Adrenal gland (tissue), 12 donors: ENCODE results near the gene SLC28A1. TPM values are rescaled to one million over a fixed set of nuclear protein-coding genes. Genes with fewer than 3 reads are reported as not detected.

Experiments
- DNase-seq, 7 donors: peaks; one replicate each; pipeline ENCODE4 v3.0.0-alpha.2; 2019 to 2020
- H3K27ac ChIP-seq, 5 donors: fragments of 200-600 bp; sonication (generic) in 4 of 5; 1 replicate in 3 of 5; 2 replicates in 2 of 5; pipeline versions ENCODE4 v1.5.1 to v1.8.0; 2016 to 2020; ENCODE audit warnings: mild to moderate bottlenecking in 1 of 5
- H3K27me3 ChIP-seq: fragments of 200-600 bp; 2 replicates; pipeline ENCODE4 v1.8.0; 2021
- H3K36me3 ChIP-seq, 2 donors: fragments of 200-600 bp; replicated peaks in 1 of 2; 1 replicate in 1 of 2; 2 replicates in 1 of 2; pipeline versions ENCODE4 v1.5.1 to v1.8.0; 2018 to 2022
- H3K4me1 ChIP-seq, 2 donors: fragments of 200-600 bp; replicated peaks in 1 of 2; 1 replicate in 1 of 2; 2 replicates in 1 of 2; pipeline versions ENCODE4 v1.5.1 to v1.8.0; 2018 to 2021
- H3K4me3 ChIP-seq, 4 donors: fragments of 200-600 bp; sonication (generic) in 3 of 4; one replicate each; pipeline ENCODE4 v1.5.1; 2016 to 2018
- H3K9me3 ChIP-seq, 3 donors: fragments of 200-600 bp; sonication (generic) in 1 of 3; replicated peaks in 1 of 3; 1 replicate in 2 of 3; 2 replicates in 1 of 3; pipeline versions ENCODE4 v1.5.1 to v1.8.0; 2016 to 2021
- CTCF ChIP-seq, 6 experiments: fragments of 450-650 bp in 4 of 6; fragments of 200-600 bp in 2 of 6; sonication (generic) in 1 of 6; IDR thresholded peaks; 1 replicate in 5 of 6; 2 replicates in 1 of 6; pipeline versions ENCODE4 v1.5.1 to v1.8.0; 2016 to 2021; ENCODE audit warnings: antibody characterized with exemption in 6 of 6, mild to moderate bottlenecking in 2 of 6, moderate library complexity in 1 of 6
- POLR2A ChIP-seq, 2 donors: fragments of 450-650 bp; IDR thresholded peaks; one replicate each; pipeline ENCODE4 v1.6.1; 2017; ENCODE audit warnings: antibody characterized with exemption in 2 of 2, mild to moderate bottlenecking in 2 of 2, moderate library complexity in 1 of 2
- WGBS, 4 donors: extraction: QIAGEN DNeasy Blood & Tissue Kit in 2 of 4; methylation state at CpG; one replicate each; pipeline versions ENCODE4 v1.1.5 to v1.1.7; 2013 to 2017; 5-methylcytosine and 5-hydroxymethylcytosine counted together
- intact Hi-C, 2 donors: fragments of 100-400 bp; cut with DNase I; formaldehyde crosslinking; loops; one replicate each; pipeline versions ENCODE4 v1.14.1 to v1.15.0; 2022 to 2023
- polyA plus RNA-seq, 3 donors: library from polyadenylated mRNA; stranded (reverse); fragments of 200-250 nt in 2 of 3; fragments of 350-450 nt in 1 of 3; fragmentation: Illumina TruSeq in 1 of 3; extraction: RNeasy Lipid Tissue Mini Kit (QIAGEN cat#74804) in 1 of 3; gene quantifications; one replicate each; pipeline ENCODE4 v1.2.3, GENCODE V29; 2013 to 2014
- total RNA-seq, 9 donors: library from RNA; depleted of rRNA in 4 of 9; stranded (reverse); fragments of >200 nt in 4 of 9; fragments of 120-200 nt in 1 of 9; fragmentation: NEBNext Ultra II Directional in 1 of 9; extraction: Animal tissue kit (Norgen Biotek cat#: 25700) in 1 of 9; gene quantifications; one replicate each; pipeline versions ENCODE4 v1.1.0 to v1.2.4, GENCODE V29; 2013 to 2023
- donor health status: healthy with polysubstance abuse.
- donor health status: Bipolar disorder and iron deficiency.
- donor health status: DM: yes; HTN: yes; CAD: no.
- donor health status: DM: no; HTN: no; CAD: no.
- donor health status: DM: no; HTN: no; CAD: no.
- donor health status: DM: yes; HTN: yes; CAD: no.

SLC28A1 gene
- total and polyA plus RNA-seq, 12 donors, result 0.03 to 0.19 (median 0.11) TPM; not detected in 4

- Histone ChIP-seq H3K27me3 (no peaks in the 10 kb centered on the region), H3K4me3 (no peak overlapping the region), H3K4me1 (no peaks in the 10 kb centered on the region), H3K27ac (no peak overlapping the region), H3K36me3 (peaks cover 0 to 20% of the 10 kb centered on the region in 2 donors), H3K9me3 (no peaks in the 10 kb centered on the region)
- intact Hi-C loops, result no loop called here
- no peak for TF ChIP-seq POLR2A (IDR thresholded peaks at IDR 0.05)
- 90 to 96% (median 93%) methylated on average over 2 to 15 of the region's 15 CpGs; no CpG with 5 or more reads in 1 of the 4 donors for WGBS, 4 donors
- no peak for DNase-seq
These were observed 27.0 kb upstream of the SLC28A1 start for GRCh38 chr15:84857418-84858004.

- 82 to 87% (median 85%) methylated on average over 5 to 11 of the region's 11 CpGs for WGBS, 4 donors
- TF ChIP-seq CTCF (IDR thresholded peaks at IDR 0.05) (no peak), POLR2A (IDR thresholded peaks at IDR 0.05) (no peak)
- Histone ChIP-seq H3K27me3 (no peaks in the 10 kb centered on the region), H3K36me3 (peaks cover 0 to 20% of the 10 kb centered on the region in 2 donors), H3K4me1 (no peaks in the 10 kb centered on the region), H3K27ac (no peak overlapping the region), H3K9me3 (no peaks in the 10 kb centered on the region), H3K4me3 (no peak overlapping the region)
- DNase-seq, result no peak
- intact Hi-C loops, result no loop called here
These were observed 26.2 kb upstream of the SLC28A1 start for GRCh38 chr15:84858231-84858630.

GRCh38 chr15:84859144-84859543 is 25.3 kb upstream of the SLC28A1 start:
- Histone ChIP-seq H3K4me1 (no peaks in the 10 kb centered on the region), H3K36me3 (peaks cover 0 to 24% of the 10 kb centered on the region in 2 donors)
- intact Hi-C loops, result no loop called here

GRCh38 chr15:84859651-84860050 is 24.8 kb upstream of the SLC28A1 start:
- intact Hi-C loops, result loop anchor here in 1 of 2 donors (10.0 kb wide), 1 partner anchor 65 kb away; no protein-coding TSS in a partner anchor
- Histone ChIP-seq H3K27ac (no peak overlapping the region), H3K36me3 (peaks cover 0 to 24% of the 10 kb centered on the region in 2 donors), H3K27me3 (no peaks in the 10 kb centered on the region), H3K4me1 (no peaks in the 10 kb centered on the region), H3K4me3 (no peak overlapping the region), H3K9me3 (no peaks in the 10 kb centered on the region)
- no peak for TF ChIP-seq CTCF (IDR thresholded peaks at IDR 0.05)
- no peak for TF ChIP-seq POLR2A (IDR thresholded peaks at IDR 0.05)
- DNase-seq, result no peak
- WGBS, 4 donors, result 88 to 97% (median 93%) methylated on average over 7 to 15 of the region's 15 CpGs; no CpG with 5 or more reads in 1 of the 4 donors

More at GRCh38 chr15:84859144-84859543, 25.3 kb upstream of the SLC28A1 start:
- Histone ChIP-seq H3K27me3 (no peaks in the 10 kb centered on the region), H3K4me3 (no peak overlapping the region), H3K27ac (no peak overlapping the region), H3K9me3 (no peaks in the 10 kb centered on the region)
- 91 to 96% (median 94%) methylated on average over 5 to 8 of the region's 8 CpGs for WGBS, 4 donors
- no peak for TF ChIP-seq CTCF (IDR thresholded peaks at IDR 0.05)
- no peak for TF ChIP-seq POLR2A (IDR thresholded peaks at IDR 0.05)
- no peak for DNase-seq

- no peak overlapping the region for H3K4me3 ChIP-seq
- H3K27ac ChIP-seq, result no peak overlapping the region
- no peak for DNase-seq
- H3K9me3 ChIP-seq, result no peaks in the 10 kb centered on the region
- 85 to 92% (median 88%) methylated on average over 3 of the region's 3 CpGs for WGBS, 4 donors
- intact Hi-C loops, result loop anchor here in 1 of 2 donors (10.0 kb wide), 1 partner anchor 63 kb away; no protein-coding TSS in a partner anchor
- H3K4me1 ChIP-seq, result no peaks in the 10 kb centered on the region
- no peak for TF ChIP-seq POLR2A (IDR thresholded peaks at IDR 0.05)
- no peak for TF ChIP-seq CTCF (IDR thresholded peaks at IDR 0.05)
- H3K27me3 ChIP-seq, result no peaks in the 10 kb centered on the region
- H3K36me3 ChIP-seq, result peaks cover 0 to 23% of the 10 kb centered on the region in 2 donors
These were observed 22.7 kb upstream of the SLC28A1 start for GRCh38 chr15:84861781-84862180.
